GM18517 (cell line): Measurements from ENCODE around the gene KIF6.

Source experiments
- ATAC-seq: cut with Tn5 transposase; IDR thresholded peaks from one replicate; pipeline ENCODE4 v1.9.1; 2021; ENCODE audit warnings: mild to moderate bottlenecking, moderate library complexity; ENCODE audit not compliant: unreplicated experiment

The KIF6 gene

DNA sequence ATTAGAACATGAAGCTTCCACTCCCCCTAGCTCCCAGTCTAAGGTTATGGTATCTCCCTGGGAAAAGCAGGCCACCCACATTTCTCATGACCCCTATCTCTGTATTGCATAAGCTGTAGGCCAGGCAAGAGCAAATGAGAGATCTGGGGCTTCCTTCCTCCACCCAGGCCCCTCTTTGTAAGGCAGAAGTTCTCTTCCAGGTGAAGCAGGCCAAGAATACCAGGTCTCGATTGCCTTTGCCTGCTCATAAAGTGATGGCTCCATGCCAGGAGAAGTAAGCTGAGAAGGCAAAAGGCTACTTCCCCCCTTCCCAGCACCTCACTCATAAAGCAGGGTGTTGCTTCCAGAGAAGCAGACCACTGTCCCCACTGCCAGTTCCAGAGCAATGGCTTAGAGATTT is 258.6 kb downstream of the KIF6 start:
- ATAC-seq: no peak

DNA sequence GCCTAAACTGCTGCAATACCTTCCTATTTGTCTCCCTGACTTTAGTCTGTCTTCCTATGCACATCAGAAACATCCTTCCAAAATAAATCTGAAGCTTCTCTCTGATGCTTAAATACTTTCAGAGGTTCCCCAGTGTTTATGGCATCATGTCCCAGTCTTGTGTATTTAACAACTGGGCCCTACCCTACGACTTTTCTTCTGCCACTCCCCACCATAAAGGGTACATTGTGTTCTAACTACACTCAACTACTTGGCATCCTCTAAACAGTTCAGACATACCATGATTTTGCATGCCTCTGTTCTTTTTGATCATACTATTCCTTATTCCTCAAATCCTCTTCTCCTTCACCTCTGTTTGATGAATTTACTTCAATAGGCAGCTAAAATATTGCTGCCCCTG is 259.7 kb downstream of the KIF6 start:
- no peak for ATAC-seq

DNA sequence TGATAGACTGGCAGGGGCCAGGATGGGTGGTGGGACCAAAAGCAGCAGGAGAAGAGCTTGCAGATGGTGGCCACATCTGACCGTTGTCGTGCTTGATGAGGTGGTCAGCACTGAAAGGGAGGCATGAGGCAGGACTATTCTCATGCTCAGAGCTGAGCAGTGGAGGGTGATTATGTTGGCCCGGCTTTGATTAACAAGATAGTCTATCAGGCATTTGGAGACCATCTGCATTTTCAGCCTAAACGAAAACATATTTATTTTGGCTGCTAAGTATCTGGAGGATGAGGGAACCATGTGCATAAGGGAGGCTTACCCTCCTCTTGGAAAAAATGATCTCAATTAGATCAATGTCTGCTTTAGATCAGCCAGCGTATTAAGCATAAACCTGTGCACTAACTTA is 261.1 kb downstream of the KIF6 start:
- no peak for ATAC-seq

GRCh38 chr6:39453956-39454524 is 271.2 kb downstream of the KIF6 start:
- no peak for ATAC-seq

- no peak for ATAC-seq
Measured at GRCh38 chr6:39453241-39453640, 272.0 kb downstream of the KIF6 start.

DNA sequence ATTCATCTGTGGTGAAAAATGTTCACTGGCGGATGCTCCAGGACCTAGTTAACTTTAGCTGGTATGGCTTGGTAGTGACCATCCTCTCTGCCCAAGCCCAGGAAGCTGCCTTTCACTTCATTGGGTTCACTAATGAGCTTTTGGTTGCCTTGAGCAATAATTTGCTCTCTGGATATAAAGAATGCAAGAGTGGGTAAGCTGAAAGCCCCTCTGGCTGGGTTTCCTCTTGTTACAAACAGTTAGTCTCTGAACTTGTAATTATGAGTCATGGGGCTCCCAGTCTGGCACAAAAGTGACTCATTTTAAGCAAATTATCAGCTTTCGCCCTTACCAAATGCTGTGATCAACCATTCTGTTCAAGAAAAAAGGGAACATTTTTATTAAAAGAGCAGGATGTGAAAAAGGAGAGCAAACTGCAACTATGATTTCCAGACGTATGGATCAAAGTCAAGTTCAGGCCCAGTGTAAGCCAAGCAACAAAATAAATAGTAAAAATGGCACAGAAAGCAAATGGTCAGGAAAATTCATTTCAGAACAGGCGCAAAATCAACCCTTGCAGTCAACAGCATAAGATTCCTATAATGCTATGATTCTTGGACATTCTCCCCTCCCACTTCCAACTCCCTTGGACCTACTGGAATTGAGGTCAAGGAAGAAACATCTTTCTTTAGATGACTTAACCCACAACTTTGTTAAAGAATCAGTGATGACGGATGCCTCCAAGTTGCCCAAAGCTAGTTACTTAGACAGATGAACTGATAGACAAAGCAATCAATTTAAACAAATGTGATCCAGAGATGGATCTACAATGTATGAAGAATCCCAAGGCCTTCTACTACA is 272.7 kb downstream of the KIF6 start:
- ATAC-seq: no peak

- ATAC-seq: no peak
Measured at GRCh38 chr6:39451831-39452230, 273.4 kb downstream of the KIF6 start.

DNA sequence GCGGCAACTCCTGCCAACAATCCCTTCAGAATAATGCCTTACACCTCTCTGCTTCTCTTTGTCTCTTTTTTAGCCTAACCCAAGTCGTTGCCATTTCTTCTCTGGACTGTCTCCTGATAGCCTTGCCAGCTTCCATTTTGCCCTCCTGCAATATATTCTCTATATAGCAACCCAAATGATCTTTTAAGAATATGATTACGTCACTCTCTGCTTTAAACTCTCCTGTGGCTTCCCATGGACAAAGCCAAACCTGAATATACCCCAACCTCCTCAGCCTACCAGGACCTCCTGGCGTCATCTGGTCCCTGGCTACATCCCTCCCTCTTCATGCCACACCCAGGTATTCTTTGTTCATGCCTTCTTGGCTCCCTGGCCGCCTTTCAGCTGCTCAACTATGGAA is 276.2 kb downstream of the KIF6 start:
- no peak for ATAC-seq

GRCh38 chr6:39446909-39447308 is 278.3 kb downstream of the KIF6 start:
- no peak for ATAC-seq

- ATAC-seq: no peak
Measured at GRCh38 chr6:39445667-39446066, 279.5 kb downstream of the KIF6 start.

- ATAC-seq: no peak
Measured at GRCh38 chr6:39444479-39445019, 280.7 kb downstream of the KIF6 start.

DNA sequence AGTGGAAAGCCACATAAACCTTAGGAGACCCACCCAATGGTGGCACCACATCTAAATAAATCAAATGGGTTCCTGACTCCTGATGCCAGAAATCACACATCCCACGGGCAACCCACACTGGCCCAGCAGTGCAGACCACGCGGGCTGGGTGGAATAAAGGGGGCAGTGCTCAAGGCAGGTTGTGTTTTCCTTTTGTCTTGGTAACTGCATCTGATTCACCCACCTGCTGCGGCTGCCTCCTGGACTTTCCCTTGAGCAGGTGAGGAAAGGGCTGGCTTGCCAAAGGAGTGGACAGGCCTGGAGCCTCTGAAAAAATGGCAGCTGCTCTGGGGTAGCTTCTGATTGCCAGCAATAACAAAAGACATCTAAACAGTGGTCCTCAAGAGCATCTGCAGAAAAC is 283.2 kb downstream of the KIF6 start:
- ATAC-seq: no peak

DNA sequence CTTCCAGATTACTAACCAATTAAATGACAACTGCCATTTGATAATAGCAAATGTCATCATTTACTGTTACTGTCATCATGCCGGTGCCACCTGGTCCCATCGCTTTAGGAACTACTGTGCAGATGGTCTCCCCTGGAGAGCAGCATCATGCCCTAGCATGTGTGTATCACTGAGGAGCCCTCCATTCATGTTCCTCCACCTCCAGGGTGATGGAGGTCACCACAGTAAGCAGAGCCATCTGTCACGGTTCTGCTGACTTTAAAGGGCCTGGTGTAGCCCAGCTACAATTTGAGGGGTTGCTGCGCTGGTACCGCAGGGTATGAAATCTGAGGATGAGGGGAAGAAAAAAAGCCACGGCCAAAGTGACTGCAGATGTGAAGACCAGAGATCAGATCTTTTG is 283.9 kb downstream of the KIF6 start:
- ATAC-seq: no peak

- ATAC-seq: no peak
Measured at GRCh38 chr6:39440039-39440426, 285.2 kb downstream of the KIF6 start.

DNA sequence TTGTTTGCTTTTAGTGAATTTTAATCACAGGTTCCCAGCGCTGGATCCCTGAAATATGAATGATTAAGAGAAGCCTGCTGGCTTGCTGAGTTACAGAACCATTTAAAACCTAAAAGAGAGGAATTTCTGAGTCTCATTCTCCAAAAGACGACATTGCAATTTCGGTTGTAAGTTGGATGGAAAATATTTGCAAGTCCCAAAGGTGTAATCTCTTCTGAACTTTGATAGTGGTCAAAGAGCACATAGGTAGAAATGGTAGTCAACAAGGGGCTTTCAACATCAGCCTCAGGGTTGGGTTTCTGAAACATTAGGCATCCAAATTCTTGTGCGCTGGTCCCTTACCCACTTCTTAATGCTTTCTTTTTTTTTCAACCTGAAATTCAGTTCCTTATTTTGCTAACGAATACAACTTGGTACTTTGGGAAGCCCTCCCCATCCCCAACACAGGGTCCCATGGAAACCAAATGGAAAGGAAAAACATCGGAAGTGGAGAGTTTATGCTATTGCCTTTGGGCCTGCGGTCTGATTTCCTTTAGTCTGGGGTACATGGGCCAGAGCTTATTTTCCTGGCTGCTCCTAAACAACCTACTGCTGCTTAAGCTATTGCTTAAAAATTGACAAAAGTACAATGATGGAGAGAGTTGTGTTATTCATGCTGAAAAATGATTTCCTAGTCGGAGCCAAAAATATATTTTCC is 285.7 kb downstream of the KIF6 start:
- no peak for ATAC-seq

- ATAC-seq: no peak
Measured at GRCh38 chr6:39433630-39434029, 291.6 kb downstream of the KIF6 start.

GRCh38 chr6:39432330-39433025 is 292.7 kb downstream of the KIF6 start:
- ATAC-seq: no peak

DNA sequence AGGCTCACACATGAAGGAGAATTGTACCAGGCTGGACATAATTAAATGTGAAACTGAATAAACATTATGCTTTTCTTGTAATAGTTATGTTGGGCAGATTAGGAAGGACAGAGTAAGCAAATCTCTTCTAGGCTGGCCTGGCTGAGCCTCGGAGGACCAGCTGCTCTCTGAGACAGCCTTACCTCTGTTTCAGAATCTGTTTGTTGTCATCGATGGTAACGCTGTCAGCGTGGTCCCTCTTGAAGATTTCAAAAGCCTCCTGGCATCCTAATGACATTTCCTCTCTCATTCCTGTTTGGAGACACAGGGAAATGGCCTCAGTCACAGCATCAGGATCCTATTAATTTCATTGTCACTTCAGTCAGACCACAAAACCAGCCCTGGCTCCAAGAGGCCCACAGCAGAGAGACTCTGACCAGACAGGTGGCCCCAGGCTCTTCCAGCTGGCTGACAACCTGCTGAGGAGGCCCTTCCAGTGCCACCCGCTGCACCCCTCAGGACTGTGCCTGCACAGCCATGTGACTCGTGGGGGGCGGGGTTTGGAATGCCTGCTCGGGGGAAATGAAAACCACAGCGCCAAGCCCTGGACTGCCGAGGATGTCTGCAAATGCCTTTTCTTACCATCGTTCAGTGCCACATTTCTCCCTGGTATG is 294.2 kb downstream of the KIF6 start:
- ATAC-seq: no peak

- ATAC-seq: no peak
Measured at GRCh38 chr6:39430446-39430845, 294.8 kb downstream of the KIF6 start.

GRCh38 chr6:39428816-39429215 is 296.4 kb downstream of the KIF6 start:
- no peak for ATAC-seq

DNA sequence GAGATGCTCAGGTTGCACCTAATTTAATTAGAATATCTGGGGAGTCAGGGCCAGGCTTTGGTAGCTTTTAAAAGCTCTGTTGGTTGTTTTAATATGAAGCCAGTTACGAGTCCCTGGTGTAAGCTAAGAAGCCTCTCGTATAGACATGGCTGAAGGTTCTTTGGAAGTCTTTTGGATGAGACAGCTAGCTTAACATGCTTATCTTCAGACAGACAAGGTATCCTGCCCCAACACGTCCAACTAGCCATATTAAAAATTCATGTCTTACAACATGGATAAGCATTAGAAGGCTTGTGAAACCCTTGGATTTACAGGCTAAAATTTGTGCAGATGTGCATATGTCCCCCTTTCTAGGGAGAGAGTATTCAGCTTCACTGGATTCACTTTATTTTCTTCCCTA is 297.1 kb downstream of the KIF6 start:
- no peak for ATAC-seq
